Neuronal stem cell (in vitro differentiated cells): ENCODE measurements around the gene ZBTB49.

Experiments used
- DNase-seq: peaks from one replicate; pipeline ENCODE4 v3.0.0-alpha.2; 2013; ENCODE audit warnings: low spot score
- H2AFZ ChIP-seq: one replicate; pipeline ENCODE4 v1.6.1; 2013; ENCODE audit warnings: mild to moderate bottlenecking, low read length, inconsistent platforms
- H2AK5ac ChIP-seq: 2 replicates; pipeline ENCODE4 v1.6.1; 2013; ENCODE audit warnings: low read depth, mild to moderate bottlenecking, inconsistent platforms, low read length, moderate library complexity, mixed read lengths
- H2BK120ac ChIP-seq: 2 replicates; pipeline ENCODE4 v1.6.1; 2013; ENCODE audit warnings: low read depth, mild to moderate bottlenecking, inconsistent platforms, low read length, moderate library complexity, mixed read lengths
- H2BK12ac ChIP-seq: one replicate; pipeline ENCODE4 v1.6.1; 2013; ENCODE audit warnings: low read length, inconsistent platforms
- H2BK15ac ChIP-seq: 2 replicates; pipeline ENCODE4 v1.6.1; 2013; ENCODE audit warnings: mild to moderate bottlenecking, low read length, inconsistent platforms, mixed read lengths
- H2BK5ac ChIP-seq: one replicate; pipeline ENCODE4 v1.6.1; 2013; ENCODE audit warnings: inconsistent platforms, mild to moderate bottlenecking, low read length, moderate library complexity
- H3K14ac ChIP-seq: one replicate; pipeline ENCODE4 v1.6.1; 2013; ENCODE audit warnings: low read length, inconsistent platforms
- H3K18ac ChIP-seq: 2 replicates; pipeline ENCODE4 v1.6.1; 2013; ENCODE audit warnings: low read length, inconsistent platforms
- H3K23ac ChIP-seq: 2 replicates; pipeline ENCODE4 v1.6.1; 2013; ENCODE audit warnings: low read depth, mild to moderate bottlenecking, mixed read lengths, low read length, inconsistent platforms; ENCODE audit not compliant: poor library complexity
- H3K27ac ChIP-seq: replicated peaks from 3 replicates; pipeline ENCODE4 v1.5.1; 2013; ENCODE audit warnings: low read length, inconsistent platforms
- H3K27me3 ChIP-seq, 3 experiments: 2 replicates each; pipeline ENCODE4 v1.6.1; 2013; ENCODE audit warnings: low read length in 3 of 3, mild to moderate bottlenecking in 2 of 3, inconsistent platforms in 1 of 3, low read depth in 1 of 3, mixed read lengths in 1 of 3, moderate library complexity in 1 of 3; ENCODE audit not compliant: control insufficient read depth in 3 of 3, insufficient read depth in 3 of 3
- H3K36me3 ChIP-seq, 2 donors: replicated peaks in 1 of 2; 2 replicates each; pipeline ENCODE4 v1.6.1; 2013; ENCODE audit warnings: low read length in 2 of 2; ENCODE audit not compliant: control insufficient read depth in 2 of 2, insufficient read depth in 2 of 2
- H3K4ac ChIP-seq: 2 replicates; pipeline ENCODE4 v1.6.1; 2013; ENCODE audit warnings: inconsistent platforms, mild to moderate bottlenecking, low read length, moderate library complexity
- H3K4me1 ChIP-seq, 2 donors: 1 replicate in 1 of 2; 2 replicates in 1 of 2; pipeline ENCODE4 v1.6.1; 2013; ENCODE audit warnings: low read length in 2 of 2, low read depth in 1 of 2; ENCODE audit not compliant: control insufficient read depth in 2 of 2, insufficient read depth in 1 of 2
- H3K4me2 ChIP-seq: one replicate; pipeline ENCODE4 v1.6.1; 2013; ENCODE audit warnings: mild to moderate bottlenecking, low read length, inconsistent platforms; ENCODE audit not compliant: insufficient read depth, poor library complexity, severe bottlenecking
- H3K4me3 ChIP-seq, 2 donors: 2 replicates each; pipeline ENCODE4 v1.5.1; 2013; ENCODE audit warnings: low read length in 2 of 2, mild to moderate bottlenecking in 2 of 2, inconsistent platforms in 1 of 2, moderate library complexity in 1 of 2
- H3K79me1 ChIP-seq: one replicate; pipeline ENCODE4 v1.6.1; 2013; ENCODE audit warnings: low read depth, mild to moderate bottlenecking, inconsistent platforms, low read length, moderate library complexity
- H3K9ac ChIP-seq: one replicate; pipeline ENCODE4 v1.6.1; 2013; ENCODE audit warnings: mild to moderate bottlenecking, low read depth, low read length, inconsistent platforms; ENCODE audit not compliant: poor library complexity
- H3K9me3 ChIP-seq, 2 donors: replicated peaks in 1 of 2; 2 replicates each; pipeline versions ENCODE3 to v1.6.1; 2013; ENCODE audit warnings: low read length in 2 of 2, mild to moderate bottlenecking in 2 of 2, inconsistent platforms in 1 of 2, low read depth in 1 of 2, mixed read lengths in 1 of 2, moderate library complexity in 1 of 2; ENCODE audit not compliant: control insufficient read depth in 2 of 2, insufficient read depth in 1 of 2
- H4K8ac ChIP-seq: one replicate; pipeline ENCODE4 v1.6.1; 2013; ENCODE audit warnings: low read depth, mild to moderate bottlenecking, inconsistent platforms, low read length, moderate library complexity
- H4K91ac ChIP-seq: one replicate; pipeline ENCODE4 v1.6.1; 2013; ENCODE audit warnings: low read length, low read depth, mild to moderate bottlenecking, inconsistent platforms; ENCODE audit not compliant: poor library complexity
- whole genome bisulfite sequencing, 2 donors: extraction: QIAGEN DNeasy Blood & Tissue Kit; methylation state at CpG; one replicate each; pipeline ENCODE4 v1.1.7; 2013; ENCODE audit warnings: missing lambda C conversion rate in 2 of 2, mixed read lengths in 1 of 2; ENCODE audit not compliant: insufficient read length in 2 of 2, insufficient replicate concordance in 1 of 2; ENCODE audit errors: extremely low coverage in 2 of 2; 5-methylcytosine and 5-hydroxymethylcytosine counted together

The ZBTB49 gene

GRCh38 chr4:4368809-4369580, 78.9 kb downstream of the ZBTB49 start:
- H3K4me2 ChIP-seq: no peak overlapping the region
- no peak overlapping the region for H3K23ac ChIP-seq
- no peak overlapping the region for H2BK5ac ChIP-seq
- no peak overlapping the region for H3K27ac ChIP-seq
- no peak for DNase-seq
- H3K18ac ChIP-seq: no peak overlapping the region
- WGBS, 2 donors: no CpG with 5 or more reads among the region's 11 CpGs
- H3K27me3 ChIP-seq: peaks cover 0 to 16% (median 0%) of the 10 kb centered on the region in 3 experiments
- no peak overlapping the region for H2BK15ac ChIP-seq
- H3K9ac ChIP-seq: no peak overlapping the region
- H4K8ac ChIP-seq: no peak overlapping the region
- no peak overlapping the region for H2BK12ac ChIP-seq
- no peaks in the 10 kb centered on the region for H3K36me3 ChIP-seq
- H4K91ac ChIP-seq: no peak overlapping the region
- peaks cover 0 to 7% of the 10 kb centered on the region in 2 donors for H3K9me3 ChIP-seq
- no peak overlapping the region for H3K14ac ChIP-seq
- H2AK5ac ChIP-seq: no peak overlapping the region
- H2BK120ac ChIP-seq: no peak overlapping the region
- H3K4ac ChIP-seq: no peak overlapping the region
- no peaks in the 10 kb centered on the region for H3K79me1 ChIP-seq
- no peaks in the 10 kb centered on the region for H3K4me1 ChIP-seq
- H3K4me3 ChIP-seq: no peak overlapping the region
- no peak overlapping the region for H2AFZ ChIP-seq
